ENCODE results near the gene TOMM5.

The TOMM5 gene

GRCh38 chr9:37562826-37563225 is 29.6 kb downstream of the TOMM5 start:
- no peak for DNase-seq (ENCODE audit: low read depth)

GRCh38 chr9:37561682-37562081 is 30.7 kb downstream of the TOMM5 start:
- DNase-seq (ENCODE audit: low read depth), result no peak

- no peak for DNase-seq (ENCODE audit: low read depth)
Measured at GRCh38 chr9:37559855-37560592, 32.4 kb downstream of the TOMM5 start.

GRCh38 chr9:37559125-37559524 is 33.3 kb downstream of the TOMM5 start:
- no peak for DNase-seq (ENCODE audit: low read depth)

- peak; percentile 56 for DNase-seq (ENCODE audit: low read depth)
Measured at GRCh38 chr9:37555786-37556185, 36.6 kb downstream of the TOMM5 start.

GRCh38 chr9:37554318-37554717 is 38.1 kb downstream of the TOMM5 start:
- DNase-seq (ENCODE audit: low read depth), result no peak

- DNase-seq (ENCODE audit: low read depth), result no peak
Measured at GRCh38 chr9:37551888-37552287, 40.5 kb downstream of the TOMM5 start.

GRCh38 chr9:37551468-37551867 is 40.9 kb downstream of the TOMM5 start:
- no peak for DNase-seq (ENCODE audit: low read depth)

GRCh38 chr9:37550781-37551180 is 41.6 kb downstream of the TOMM5 start:
- DNase-seq (ENCODE audit: low read depth), result peak; percentile 28

GRCh38 chr9:37549527-37549926 is 42.9 kb downstream of the TOMM5 start:
- DNase-seq (ENCODE audit: low read depth), result no peak

GRCh38 chr9:37547328-37547878 is 45.0 kb downstream of the TOMM5 start:
- no peak for DNase-seq (ENCODE audit: low read depth)

GRCh38 chr9:37543468-37543867 is 48.9 kb downstream of the TOMM5 start:
- DNase-seq (ENCODE audit: low read depth), result no peak

GRCh38 chr9:37542895-37543294 is 49.5 kb downstream of the TOMM5 start:
- DNase-seq (ENCODE audit: low read depth), result no peak

- no peak for DNase-seq (ENCODE audit: low read depth)
Measured at GRCh38 chr9:37542488-37542887, 49.9 kb downstream of the TOMM5 start.

GRCh38 chr9:37541465-37541864 is 50.9 kb downstream of the TOMM5 start:
- DNase-seq (ENCODE audit: low read depth), result no peak

- no peak for DNase-seq (ENCODE audit: low read depth)
Measured at GRCh38 chr9:37540634-37541033, 51.8 kb downstream of the TOMM5 start.

GRCh38 chr9:37539634-37540033 is 52.8 kb downstream of the TOMM5 start:
- no peak for DNase-seq (ENCODE audit: low read depth)
